ENCODE results near the gene TOMM40.

TOMM40 gene

DNA sequence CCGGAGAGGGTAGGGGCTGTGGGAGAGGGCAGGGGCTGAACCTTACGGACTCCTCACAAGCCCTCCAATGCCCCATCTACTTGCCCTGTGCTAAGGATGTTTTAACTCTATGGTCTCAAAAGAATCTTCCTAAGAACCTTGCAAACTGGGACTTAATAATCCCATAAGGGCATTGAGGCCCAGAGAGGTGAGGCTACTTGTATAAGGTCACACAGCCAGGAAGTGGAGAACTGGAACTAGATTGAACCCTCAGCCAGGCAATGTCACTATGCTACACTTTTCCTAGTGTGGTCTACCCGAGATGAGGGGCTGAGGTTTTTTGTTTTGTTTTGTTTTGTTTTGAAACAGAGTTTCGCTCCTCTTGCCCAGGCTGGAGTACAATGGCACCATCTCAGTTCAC, 40.5 kb downstream of the TOMM40 start:
- FAIRE-seq: no peak

DNA sequence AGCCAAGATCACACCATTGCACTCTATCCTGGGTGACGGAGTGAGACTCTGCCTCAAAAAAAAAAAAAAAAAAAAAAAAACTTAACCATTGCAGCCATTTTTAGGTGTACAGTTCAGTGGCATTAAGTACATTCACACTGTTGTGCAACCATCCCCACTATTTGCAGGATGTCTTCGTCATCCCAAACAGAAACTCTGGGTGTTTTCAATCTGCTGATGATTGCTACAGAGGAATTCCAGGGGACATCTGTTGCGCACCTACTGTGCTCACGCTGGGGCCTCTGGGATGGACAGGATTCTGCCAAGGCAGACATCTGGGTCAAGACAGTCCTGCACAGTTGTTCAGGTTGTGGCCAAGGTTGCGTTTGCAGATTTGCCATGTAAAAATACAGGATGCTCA, 48.6 kb downstream of the TOMM40 start:
- no peak for FAIRE-seq

GRCh38 chr19:44942067-44942571, 51.1 kb downstream of the TOMM40 start, which contains the start of gene APOC4:
Gene APOC4, plus strand, starts transcription at chr19:44942237. Its CDS starts 41 bp downstream, at chr19:44942278.
- no peak for FAIRE-seq

DNA sequence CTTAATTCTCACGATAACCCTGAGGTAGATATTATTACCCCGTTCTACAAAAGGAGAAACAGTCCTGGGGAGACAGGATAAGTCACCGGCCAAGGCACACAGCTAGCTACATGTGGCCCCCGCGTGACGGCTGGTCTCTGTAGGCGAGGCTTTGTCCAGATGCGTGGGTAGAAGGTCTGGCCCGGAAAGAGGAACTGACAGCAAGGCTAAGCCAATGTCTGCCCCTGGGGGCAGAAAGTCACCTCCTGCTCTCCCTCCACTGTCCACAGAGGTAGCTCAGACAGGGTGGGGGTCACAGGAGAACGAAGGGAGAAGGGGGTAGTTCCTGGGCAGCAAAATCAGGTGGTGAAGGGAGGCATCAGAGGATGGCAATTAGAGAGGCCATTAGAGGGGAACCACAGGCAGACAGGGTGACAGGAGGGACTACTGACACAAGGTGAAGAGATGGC, 52.8 kb downstream of the TOMM40 start:
- no peak for FAIRE-seq

GRCh38 chr19:44947041-44947581, 56.1 kb downstream of the TOMM40 start:
- no peak for FAIRE-seq

- no peak for FAIRE-seq
Measured at GRCh38 chr19:44948237-44948636, 57.2 kb downstream of the TOMM40 start.

- FAIRE-seq: no peak
Measured at GRCh38 chr19:44948763-44949374, 57.8 kb downstream of the TOMM40 start.

- FAIRE-seq: no peak
Measured at GRCh38 chr19:44949550-44949949, 58.5 kb downstream of the TOMM40 start.

DNA sequence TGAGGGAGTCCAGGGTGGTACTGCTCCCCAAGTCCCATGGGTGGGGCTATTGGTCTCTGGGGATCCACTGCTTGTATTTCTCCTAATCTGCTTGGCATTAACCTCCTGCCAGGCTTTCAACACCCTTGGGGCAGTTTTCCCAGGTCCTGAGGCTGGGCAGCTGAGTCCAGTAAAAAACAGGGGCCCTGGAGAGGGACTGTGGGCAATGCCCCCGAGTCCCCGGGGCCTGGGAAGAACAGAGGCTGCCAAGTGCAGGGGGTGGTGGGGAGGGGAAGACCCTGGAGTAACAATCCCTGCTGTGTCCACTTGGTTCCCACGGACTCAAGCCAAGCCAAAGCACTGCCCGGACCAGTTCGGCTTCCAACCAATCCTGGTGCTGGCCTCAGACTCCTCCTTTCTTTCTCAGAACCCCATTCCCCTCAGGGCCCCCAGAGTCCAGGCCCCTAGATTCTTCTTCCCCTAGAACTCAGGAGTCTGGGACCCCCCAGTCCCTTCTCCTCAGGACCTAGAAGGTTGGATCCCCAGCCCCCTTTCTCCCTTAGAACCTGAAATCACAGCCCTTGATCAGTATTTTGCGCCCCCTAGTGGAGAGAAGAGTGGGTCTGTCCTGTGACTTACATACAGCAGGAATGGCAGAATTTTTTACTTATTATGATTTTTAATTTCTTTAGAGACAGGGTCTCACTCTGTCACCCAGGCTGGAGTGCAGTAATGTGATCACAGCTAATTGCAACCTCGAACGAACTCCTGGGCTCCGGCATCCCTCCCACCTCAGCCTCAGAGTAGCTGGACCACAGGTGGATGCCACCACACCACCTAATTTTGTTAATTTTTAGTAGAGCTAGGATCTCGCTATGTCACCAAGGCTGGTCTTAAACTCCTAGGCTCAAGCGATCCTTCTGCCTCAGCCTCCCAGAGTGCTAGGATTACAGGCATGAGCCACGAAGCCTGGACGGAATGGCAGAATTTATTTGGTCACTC, 60.4 kb downstream of the TOMM40 start:
- FAIRE-seq: no peak
